GM23338 (cell line): ENCODE results near the gene TSPAN12. TPM values are rescaled to one million over a fixed set of nuclear protein-coding genes. Genes with fewer than 3 reads are reported as not detected.

Experiments
- ATAC-seq: fragments of 200-7000 bp; cut with Tn5 transposase; 3 replicates; pipeline ENCODE4 v1.9.1; 2020
- DNase-seq: peaks from one replicate; pipeline ENCODE4 v3.0.0-alpha.2; 2015; ENCODE audit warnings: low spot score
- H2AFZ ChIP-seq: fragments of 200-600 bp; sonication (generic); 2 replicates; pipeline ENCODE4 v1.8.0; 2016; ENCODE audit warnings: antibody characterized with exemption, mild to moderate bottlenecking, moderate library complexity
- H3F3A ChIP-seq: fragments of 200-600 bp; sonication (generic); replicated peaks from 2 replicates; pipeline ENCODE4 v1.8.0; 2017; ENCODE audit warnings: antibody characterized with exemption, mixed run types, low read depth
- H3K27ac ChIP-seq: fragments of 200-600 bp; sonication (generic); 2 replicates; pipeline ENCODE4 v1.6.1; 2016; ENCODE audit warnings: low read depth
- H3K27me3 ChIP-seq: fragments of 200-600 bp; sonication (generic); 2 replicates; pipeline ENCODE4 v1.8.0; 2016; ENCODE audit warnings: mild to moderate bottlenecking, mixed run types, moderate library complexity; ENCODE audit not compliant: insufficient read depth
- H3K36me3 ChIP-seq: fragments of 200-600 bp; sonication (generic); 2 replicates; pipeline ENCODE4 v1.8.0; 2016; ENCODE audit warnings: mild to moderate bottlenecking; ENCODE audit not compliant: insufficient read depth
- H3K4me1 ChIP-seq: fragments of 200-600 bp; sonication (generic); 2 replicates; pipeline ENCODE4 v1.8.0; 2016; ENCODE audit warnings: mild to moderate bottlenecking, moderate library complexity; ENCODE audit not compliant: insufficient read depth
- H3K4me2 ChIP-seq: fragments of 200-600 bp; sonication (generic); 2 replicates; pipeline ENCODE4 v1.7.1; 2017; ENCODE audit warnings: mixed run types
- H3K4me3 ChIP-seq: fragments of 200-600 bp; sonication (generic); 2 replicates; pipeline ENCODE4 v1.6.1; 2016; ENCODE audit warnings: mixed run types
- H3K79me2 ChIP-seq: fragments of 200-600 bp; sonication (generic); replicated peaks from 2 replicates; pipeline ENCODE4 v1.8.0; 2017; ENCODE audit warnings: mild to moderate bottlenecking; ENCODE audit not compliant: insufficient read depth
- H3K9me2 ChIP-seq: fragments of 200-600 bp; sonication (generic); 2 replicates; pipeline ENCODE4 v1.8.0; 2017; ENCODE audit not compliant: insufficient read depth
- H4K20me1 ChIP-seq: fragments of 200-600 bp; sonication (generic); replicated peaks from 2 replicates; pipeline ENCODE4 v1.8.0; 2017; ENCODE audit warnings: mild to moderate bottlenecking; ENCODE audit not compliant: insufficient read depth
- H3K27ac Mint-ChIP-seq: 2 replicates; pipeline ENCODE4 v1.8.0; 2020; ENCODE audit warnings: inconsistent platforms, mild to moderate bottlenecking, moderate library complexity, mixed read lengths
- H3K27me3 Mint-ChIP-seq: 3 replicates; pipeline ENCODE4 v1.8.0; 2022; ENCODE audit warnings: low read depth, mild to moderate bottlenecking, moderate library complexity, mixed read lengths, inconsistent platforms; ENCODE audit not compliant: insufficient read depth, poor library complexity
- H3K36me3 Mint-ChIP-seq: 3 replicates; pipeline ENCODE4 v1.8.0; 2021; ENCODE audit warnings: low read depth, mild to moderate bottlenecking, inconsistent platforms, moderate library complexity, mixed read lengths
- H3K4me1 Mint-ChIP-seq: 3 replicates; pipeline ENCODE4 v1.8.0; 2020; ENCODE audit warnings: mild to moderate bottlenecking, inconsistent platforms, mixed read lengths
- H3K4me3 Mint-ChIP-seq: 3 replicates; pipeline ENCODE4 v1.8.0; 2021; ENCODE audit warnings: moderate library complexity, mild to moderate bottlenecking, inconsistent platforms, mixed read lengths
- H3K9me3 Mint-ChIP-seq: 3 replicates; pipeline ENCODE4 v1.8.0; 2020; ENCODE audit warnings: moderate library complexity, mild to moderate bottlenecking, inconsistent platforms, mixed read lengths
- CREB1 ChIP-seq: fragments of 250-450 bp; sonication (Bioruptor Pico); IDR thresholded peaks from 2 replicates; pipeline ENCODE4 v1.5.0; 2020; ENCODE audit warnings: low read depth, mild to moderate bottlenecking, moderate library complexity
- EZH2 ChIP-seq: fragments of 200-600 bp; sonication (generic); IDR thresholded peaks from one replicate; pipeline ENCODE4 v1.8.0; 2017; ENCODE audit warnings: antibody characterized with exemption, mild to moderate bottlenecking, low read depth; ENCODE audit not compliant: unreplicated experiment
- EZH2phosphoT487 ChIP-seq: fragments of 200-600 bp; sonication (generic); IDR thresholded peaks from one replicate; pipeline ENCODE4 v1.8.1; 2018; ENCODE audit warnings: antibody characterized with exemption; ENCODE audit not compliant: unreplicated experiment
- JUNB ChIP-seq: IDR thresholded peaks from one replicate; pipeline ENCODE4 v1.6.1; 2016; ENCODE audit warnings: antibody characterized with exemption; ENCODE audit not compliant: unreplicated experiment
- NANOG ChIP-seq: IDR thresholded peaks from 2 replicates; pipeline ENCODE4 v1.6.1; 2016; ENCODE audit warnings: antibody characterized with exemption, borderline replicate concordance
- POLR2AphosphoS5 ChIP-seq: IDR thresholded peaks from 2 replicates; pipeline ENCODE4 v1.6.1; 2016; ENCODE audit warnings: antibody characterized with exemption, low read depth
- REST ChIP-seq: IDR thresholded peaks from one replicate; pipeline ENCODE4 v1.6.1; 2018; ENCODE audit warnings: antibody characterized with exemption; ENCODE audit not compliant: unreplicated experiment
- STAT1 ChIP-seq: IDR thresholded peaks from one replicate; pipeline ENCODE4 v1.6.1; 2016; ENCODE audit warnings: antibody characterized with exemption; ENCODE audit not compliant: unreplicated experiment
- ZNF114 ChIP-seq: fragments of 250-450 bp; sonication (Bioruptor Pico); IDR thresholded peaks from 2 replicates; pipeline ENCODE4 v1.5.0; 2020; ENCODE audit warnings: mild to moderate bottlenecking, moderate library complexity
- ZNF462 ChIP-seq: fragments of 250-450 bp; sonication (Bioruptor Pico); IDR thresholded peaks from 2 replicates; pipeline ENCODE4 v1.5.0; 2020; ENCODE audit warnings: mild to moderate bottlenecking, moderate library complexity
- long read RNA-seq: library from polyadenylated mRNA; unstranded; transcript quantifications from one replicate; pipeline ENCODE4 v2.0.0, GENCODE V29; 2020; ENCODE audit not compliant: unreplicated experiment
- polyA plus RNA-seq: library from polyadenylated mRNA; unstranded; fragments of >200 nt; fragmentation: Nextera tagmentation; extraction: Ambion mirVana; gene quantifications from 2 replicates; pipeline ENCODE4 v1.2.1, GENCODE V29; 2016
- total RNA-seq: library from RNA; depleted of rRNA; stranded (reverse); fragments of >200 nt; shearing (Covaris generic); gene quantifications from 2 replicates; pipeline ENCODE4 v1.2.3, GENCODE V29; 2014; rRNA removed
- TF ChIP-seq, protein P1 (sequence below): IDR thresholded peaks from 2 replicates; pipeline ENCODE4 v1.6.1; 2016; ENCODE audit warnings: antibody characterized with exemption
- TF ChIP-seq, protein P2 (sequence below), 2 experiments: fragments of 200-600 bp in 1 of 2; sonication (generic) in 1 of 2; conservative IDR thresholded peaks; 2 replicates each; pipeline versions ENCODE4 v1.5.1 to v1.6.1; 2016 to 2017; ENCODE audit warnings: antibody characterized with exemption in 2 of 2, low read depth in 2 of 2, mild to moderate bottlenecking in 2 of 2, moderate library complexity in 1 of 2

Gene TSPAN12
- total RNA-seq = 11.7 and 14.7 TPM in 2 replicates
- polyA plus RNA-seq = 9.7 TPM in 2 replicates
- long read RNA-seq, partial matches to known transcripts = 2 of 6 reads
- long read RNA-seq, other reads (novel, unspliced or antisense) = 2 of 6 reads

DNA sequence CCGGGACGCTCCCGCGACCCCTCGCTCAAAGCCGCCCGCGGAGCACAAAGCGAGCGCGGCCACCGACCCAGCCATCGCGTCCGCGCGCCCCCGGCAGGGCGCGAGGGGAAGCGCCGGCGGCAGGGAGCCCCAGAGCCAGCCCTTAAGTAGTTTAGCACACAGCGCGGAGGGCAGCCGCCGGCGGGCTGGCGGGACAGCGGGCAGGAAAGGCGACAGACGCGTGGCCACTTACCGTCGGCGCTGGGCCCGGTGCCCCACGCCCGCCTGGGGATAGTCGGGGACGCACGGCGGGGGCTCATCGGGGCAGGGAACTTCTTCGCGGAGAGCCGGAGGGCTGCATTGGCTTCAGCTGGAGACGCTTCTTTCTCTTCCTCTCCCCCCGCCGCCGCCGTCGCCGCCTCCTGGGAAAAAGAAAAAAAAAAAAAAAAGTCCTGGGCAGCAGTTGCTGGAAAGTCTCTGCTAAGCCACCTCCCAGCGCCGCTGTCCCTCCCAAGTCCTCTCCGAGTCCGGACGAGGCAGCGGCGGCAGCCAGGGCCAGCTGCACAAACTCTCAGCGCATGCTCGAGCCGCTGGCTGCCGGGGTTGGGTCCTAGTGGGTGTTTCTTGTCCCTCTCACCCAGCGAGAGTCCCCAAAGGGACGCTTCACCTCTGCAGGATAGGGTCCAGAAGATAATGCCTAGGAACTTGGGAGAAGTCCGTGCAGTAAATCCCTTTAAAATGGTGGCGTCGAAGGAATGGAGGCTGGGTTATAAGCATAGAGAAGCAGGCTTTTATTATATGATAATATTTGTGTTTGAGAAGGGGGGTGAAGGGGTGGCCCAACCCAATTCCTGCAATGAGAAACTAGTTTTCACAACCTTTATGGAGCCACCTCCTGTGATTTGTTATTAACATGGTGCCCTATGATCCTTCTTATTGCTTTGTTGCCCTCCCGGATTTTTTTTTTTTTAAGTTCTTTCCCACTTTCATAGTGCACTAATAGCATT is at the start of gene TSPAN12:
Gene TSPAN12 (minus strand): TSS at position 557 of the 986 bp plus-strand sequence. CDS start 1,381 bp downstream, outside the sequence.
- Histone ChIP-seq H3K27ac (peak within 1 kb of the TSS; percentile 92), H3K4me3 (peak within 1 kb of the TSS; percentile 63), H3K4me2 (peak within 1 kb of the TSS; percentile 95), H3K9me2 (no peaks in the 10 kb centered on the region), H3K36me3 (no peaks in the 10 kb centered on the region), H4K20me1 (no peaks in the 10 kb centered on the region), H3K79me2 (no peaks in the 10 kb centered on the region), H2AFZ (peak within 1 kb of the TSS; percentile 98), H3F3A (no peaks in the 10 kb centered on the region; the same call in 1 of the 2 replicates), H3K27me3 (peaks cover 16% of the 10 kb centered on the region; the same call in 1 of the 2 replicates), H3K4me1 (peaks cover 9% of the 10 kb centered on the region; the same call in 1 of the 2 replicates)
- Mint-ChIP-seq H3K4me3 (peak within 1 kb of the TSS; percentile 88), H3K27ac (peak within 1 kb of the TSS; percentile 91), H3K27me3 (peaks cover 3% of the 10 kb centered on the region), H3K9me3 (no peaks in the 10 kb centered on the region; the same call in 2 of the 3 replicates), H3K36me3 (no peaks in the 10 kb centered on the region), H3K4me1 (peaks cover 19% of the 10 kb centered on the region)
- DNase-seq (peak; percentile 89), ATAC-seq (peak; percentile 91)
- TF ChIP-seq ZNF114 (CRISPR knock-in tag) = no peak
- TF ChIP-seq ZNF462 (CRISPR knock-in tag) = no peak
- no peak for TF ChIP-seq EZH2
- no peak for TF ChIP-seq NANOG
- TF ChIP-seq JUNB = no peak
- TF ChIP-seq, protein P1, sequence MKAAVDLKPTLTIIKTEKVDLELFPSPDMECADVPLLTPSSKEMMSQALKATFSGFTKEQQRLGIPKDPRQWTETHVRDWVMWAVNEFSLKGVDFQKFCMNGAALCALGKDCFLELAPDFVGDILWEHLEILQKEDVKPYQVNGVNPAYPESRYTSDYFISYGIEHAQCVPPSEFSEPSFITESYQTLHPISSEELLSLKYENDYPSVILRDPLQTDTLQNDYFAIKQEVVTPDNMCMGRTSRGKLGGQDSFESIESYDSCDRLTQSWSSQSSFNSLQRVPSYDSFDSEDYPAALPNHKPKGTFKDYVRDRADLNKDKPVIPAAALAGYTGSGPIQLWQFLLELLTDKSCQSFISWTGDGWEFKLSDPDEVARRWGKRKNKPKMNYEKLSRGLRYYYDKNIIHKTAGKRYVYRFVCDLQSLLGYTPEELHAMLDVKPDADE = no peak
- TF ChIP-seq, protein P2, sequence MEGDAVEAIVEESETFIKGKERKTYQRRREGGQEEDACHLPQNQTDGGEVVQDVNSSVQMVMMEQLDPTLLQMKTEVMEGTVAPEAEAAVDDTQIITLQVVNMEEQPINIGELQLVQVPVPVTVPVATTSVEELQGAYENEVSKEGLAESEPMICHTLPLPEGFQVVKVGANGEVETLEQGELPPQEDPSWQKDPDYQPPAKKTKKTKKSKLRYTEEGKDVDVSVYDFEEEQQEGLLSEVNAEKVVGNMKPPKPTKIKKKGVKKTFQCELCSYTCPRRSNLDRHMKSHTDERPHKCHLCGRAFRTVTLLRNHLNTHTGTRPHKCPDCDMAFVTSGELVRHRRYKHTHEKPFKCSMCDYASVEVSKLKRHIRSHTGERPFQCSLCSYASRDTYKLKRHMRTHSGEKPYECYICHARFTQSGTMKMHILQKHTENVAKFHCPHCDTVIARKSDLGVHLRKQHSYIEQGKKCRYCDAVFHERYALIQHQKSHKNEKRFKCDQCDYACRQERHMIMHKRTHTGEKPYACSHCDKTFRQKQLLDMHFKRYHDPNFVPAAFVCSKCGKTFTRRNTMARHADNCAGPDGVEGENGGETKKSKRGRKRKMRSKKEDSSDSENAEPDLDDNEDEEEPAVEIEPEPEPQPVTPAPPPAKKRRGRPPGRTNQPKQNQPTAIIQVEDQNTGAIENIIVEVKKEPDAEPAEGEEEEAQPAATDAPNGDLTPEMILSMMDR (conservative IDR thresholded peaks at IDR 0.05; ENCODE audit: low read depth in 2 of 2) = peak; percentile 41 to 61
- TF ChIP-seq REST = no peak
- no peak for TF ChIP-seq EZH2phosphoT487
- no peak for TF ChIP-seq STAT1
- peak; percentile 15; the same call in 1 of the 2 replicates for TF ChIP-seq CREB1 (CRISPR knock-in tag)
- peak; percentile 68 for TF ChIP-seq POLR2AphosphoS5
